HG02798 (cell line): ENCODE measurements around the gene LAMC3.

Source experiments
- ATAC-seq: cut with Tn5 transposase; IDR thresholded peaks from one replicate; pipeline ENCODE4 v1.9.1; 2021; ENCODE audit warnings: mild to moderate bottlenecking; ENCODE audit not compliant: unreplicated experiment, poor library complexity

The LAMC3 gene

GRCh38 chr9:130975932-130976841, 32.8 kb upstream of the LAMC3 start:
- no peak for ATAC-seq

- ATAC-seq = no peak
Measured at GRCh38 chr9:130977811-130978221, 31.2 kb upstream of the LAMC3 start.

- no peak for ATAC-seq
Measured at GRCh38 chr9:130979591-130980385, 29.2 kb upstream of the LAMC3 start.

GRCh38 chr9:130980526-130980925, 28.4 kb upstream of the LAMC3 start:
- no peak for ATAC-seq

GRCh38 chr9:130981002-130981755, 27.8 kb upstream of the LAMC3 start:
- no peak for ATAC-seq

- ATAC-seq = no peak
Measured at GRCh38 chr9:130981756-130982137, 27.2 kb upstream of the LAMC3 start.

GRCh38 chr9:130982636-130983358, 26.2 kb upstream of the LAMC3 start:
- ATAC-seq = no peak

GRCh38 chr9:130983359-130983670, 25.7 kb upstream of the LAMC3 start:
- ATAC-seq = no peak

- ATAC-seq = no peak
Measured at GRCh38 chr9:130983970-130984369, 25.0 kb upstream of the LAMC3 start.

- ATAC-seq = no peak
Measured at GRCh38 chr9:130984521-130984920, 24.5 kb upstream of the LAMC3 start.

- no peak for ATAC-seq
Measured at GRCh38 chr9:130985029-130985428, 23.9 kb upstream of the LAMC3 start.

- ATAC-seq = no peak
Measured at GRCh38 chr9:130985606-130986162, 23.3 kb upstream of the LAMC3 start.

GRCh38 chr9:130986356-130986965, 22.5 kb upstream of the LAMC3 start:
- no peak for ATAC-seq

- ATAC-seq = no peak
Measured at GRCh38 chr9:130987054-130987453, 21.9 kb upstream of the LAMC3 start.

- ATAC-seq = no peak
Measured at GRCh38 chr9:130987738-130988399, 21.1 kb upstream of the LAMC3 start.

GRCh38 chr9:130988400-130988747, 20.6 kb upstream of the LAMC3 start:
- ATAC-seq = no peak

GRCh38 chr9:130988905-130989304, 20.1 kb upstream of the LAMC3 start:
- ATAC-seq = no peak

GRCh38 chr9:130989391-130989790, 19.6 kb upstream of the LAMC3 start:
- no peak for ATAC-seq

GRCh38 chr9:130989891-130990290, 19.1 kb upstream of the LAMC3 start:
- ATAC-seq = no peak
